ENCODE data around the gene PMVK. TPM values are rescaled to one million over a fixed set of nuclear protein-coding genes. Genes with fewer than 3 reads are reported as not detected.

The PMVK gene
- total RNA-seq, 1 experiment from 2014 or later: 26.3 TPM

DNA sequence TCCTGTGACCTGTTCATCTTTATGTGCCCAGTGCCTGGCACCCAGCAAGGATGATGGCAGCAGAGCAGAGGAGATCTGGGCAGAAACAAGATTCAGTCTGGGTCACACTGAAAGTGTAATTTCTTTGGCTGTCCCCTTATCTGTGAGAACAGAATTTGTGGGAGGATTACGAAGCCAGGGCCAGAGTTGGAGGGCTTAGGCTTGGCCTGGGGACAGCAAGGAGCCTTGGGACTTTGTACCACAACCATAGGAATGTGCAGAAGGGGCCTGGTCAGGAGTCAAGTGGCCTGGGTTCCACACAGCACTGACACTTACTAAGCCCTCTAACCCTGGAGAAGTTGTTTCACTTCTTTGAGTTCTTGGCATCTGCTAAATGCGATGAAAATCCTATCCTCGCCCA lies 12.8 kb downstream of the PMVK start:
- Histone ChIP-seq H4K20me1 (ENCODE audit: control insufficient read depth, insufficient read depth, insufficient read length) (no peaks in the 10 kb centered on the region), H3K79me1 (ENCODE audit: insufficient read depth, low read depth, low read length, poor library complexity, severe bottlenecking) (no peaks in the 10 kb centered on the region), H3K27ac (ENCODE audit: insufficient read length, low read depth, low read length) (no peak overlapping the region), H3K23ac (ENCODE audit: insufficient read length, low read depth, low read length) (no peak overlapping the region), H3K9ac (ENCODE audit: extremely low read depth, insufficient read length, low read length) (no peak overlapping the region), H2AFZ (ENCODE audit: low read length) (no peak overlapping the region), H4K8ac (replicated peaks; ENCODE audit: insufficient read length, low read depth, low read length) (no peak overlapping the region), H2AK5ac (ENCODE audit: insufficient read length, low read length) (no peak overlapping the region), H2BK120ac (ENCODE audit: low read depth, low read length, poor library complexity, severe bottlenecking) (no peak overlapping the region), H4K91ac (ENCODE audit: insufficient read length, low read depth, low read length) (no peak overlapping the region), H3K9me3 (ENCODE audit: control insufficient read depth, low read depth, low read length) (no peaks in the 10 kb centered on the region), H2BK5ac (ENCODE audit: insufficient read length, low read length) (no peak overlapping the region), H3K4me2 (ENCODE audit: insufficient read depth, insufficient read length, low read length) (no peak overlapping the region), H3K27me3 (ENCODE audit: insufficient read depth, low read length) (no peaks in the 10 kb centered on the region), H3K4me1 (ENCODE audit: insufficient read depth, low read length) (no peaks in the 10 kb centered on the region), H3T11ph (ENCODE audit: low read length) (no peak overlapping the region), H3K79me2 (ENCODE audit: insufficient read depth, low read length) (no peaks in the 10 kb centered on the region), H2BK20ac (ENCODE audit: low read depth, low read length, poor library complexity, severe bottlenecking) (no peak overlapping the region), H4K5ac (ENCODE audit: insufficient read length, low read depth, low read length) (no peak overlapping the region), H3K23me2 (ENCODE audit: insufficient read length, low read depth, low read length, poor library complexity, severe bottlenecking) (no peaks in the 10 kb centered on the region), H3K4ac (ENCODE audit: low read depth, low read length) (no peak overlapping the region), H3K56ac (ENCODE audit: insufficient read length, low read depth, low read length) (no peak overlapping the region), H2BK12ac (ENCODE audit: insufficient read length, low read depth, low read length) (no peak overlapping the region), H2BK15ac (ENCODE audit: low read depth, low read length) (no peak overlapping the region), H3K14ac (ENCODE audit: insufficient read depth, low read length) (no peak overlapping the region), H3K18ac (ENCODE audit: insufficient read length, low read depth, low read length) (no peak overlapping the region)
- Mint-ChIP-seq H3K4me3 (no peak overlapping the region), H3K27ac (no peak overlapping the region), H3K27me3 (ENCODE audit: low read depth) (no peaks in the 10 kb centered on the region), H3K36me3 (ENCODE audit: insufficient read depth in 1 of 3, low read depth in 3 of 3) (peaks cover 3 to 39% (median 25%) of the 10 kb centered on the region in 3 experiments; a peak in 6 of 7 replicates), H3K4me1 (no peaks in the 10 kb centered on the region), H3K9me3 (no peaks in the 10 kb centered on the region)
- no CpG with 5 or more reads among the region's 3 CpGs for WGBS (ENCODE audit: extremely low coverage, insufficient read length, low lambda C conversion rate)
- TF ChIP-seq, protein P1, sequence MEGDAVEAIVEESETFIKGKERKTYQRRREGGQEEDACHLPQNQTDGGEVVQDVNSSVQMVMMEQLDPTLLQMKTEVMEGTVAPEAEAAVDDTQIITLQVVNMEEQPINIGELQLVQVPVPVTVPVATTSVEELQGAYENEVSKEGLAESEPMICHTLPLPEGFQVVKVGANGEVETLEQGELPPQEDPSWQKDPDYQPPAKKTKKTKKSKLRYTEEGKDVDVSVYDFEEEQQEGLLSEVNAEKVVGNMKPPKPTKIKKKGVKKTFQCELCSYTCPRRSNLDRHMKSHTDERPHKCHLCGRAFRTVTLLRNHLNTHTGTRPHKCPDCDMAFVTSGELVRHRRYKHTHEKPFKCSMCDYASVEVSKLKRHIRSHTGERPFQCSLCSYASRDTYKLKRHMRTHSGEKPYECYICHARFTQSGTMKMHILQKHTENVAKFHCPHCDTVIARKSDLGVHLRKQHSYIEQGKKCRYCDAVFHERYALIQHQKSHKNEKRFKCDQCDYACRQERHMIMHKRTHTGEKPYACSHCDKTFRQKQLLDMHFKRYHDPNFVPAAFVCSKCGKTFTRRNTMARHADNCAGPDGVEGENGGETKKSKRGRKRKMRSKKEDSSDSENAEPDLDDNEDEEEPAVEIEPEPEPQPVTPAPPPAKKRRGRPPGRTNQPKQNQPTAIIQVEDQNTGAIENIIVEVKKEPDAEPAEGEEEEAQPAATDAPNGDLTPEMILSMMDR (conservative IDR thresholded peaks at IDR 0.05): no peak
- DNase-seq: no peak

Measured in H9 (cell line).